Measurements from ENCODE around the gene ATP2B2.

The ATP2B2 gene

DNA sequence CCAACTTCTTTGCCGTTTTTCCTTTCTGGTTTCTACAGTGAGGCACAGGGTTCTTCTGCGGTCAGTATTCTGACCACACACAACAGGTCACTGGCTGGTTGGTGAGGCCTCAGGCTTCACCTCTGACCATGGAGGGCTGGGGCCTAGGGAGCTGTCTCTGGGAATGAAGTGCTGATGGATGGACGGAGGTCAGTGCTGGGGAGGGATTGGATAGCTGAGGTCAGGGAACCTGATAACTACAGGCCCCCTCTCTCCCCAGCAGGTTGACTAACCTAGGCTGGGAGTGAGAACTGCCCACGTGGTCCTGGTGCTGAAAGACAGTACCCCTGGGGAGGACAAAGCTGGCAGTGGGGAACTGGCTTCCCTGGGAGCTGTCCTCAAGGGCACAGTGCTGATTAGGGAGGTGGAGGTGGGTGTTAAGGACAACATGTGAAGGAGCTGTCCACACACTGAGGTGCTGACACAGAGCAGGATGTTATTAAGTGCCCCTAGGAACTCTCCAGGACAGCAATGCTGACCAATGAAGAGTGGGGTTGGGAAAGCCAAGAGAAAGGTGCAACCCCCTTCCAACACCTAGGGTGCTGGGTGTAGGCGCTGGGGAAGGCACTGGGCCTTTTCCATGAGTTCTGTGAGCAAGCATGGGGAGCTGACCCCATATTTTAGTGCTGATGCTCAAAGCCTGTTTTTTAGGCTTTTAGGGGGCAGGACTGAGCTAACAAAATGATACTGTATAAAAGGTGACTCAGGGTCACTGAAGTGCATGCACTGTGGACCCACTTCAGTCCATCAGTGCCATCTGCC, 45.2 kb downstream of the ATP2B2 start:
- TF ChIP-seq POLR2A (IDR thresholded peaks at IDR 0.05; ENCODE audit: low read length) (no peak), GATA1 (IDR thresholded peaks at IDR 0.05; ENCODE audit: low read depth, low read length) (no peak)
- peak; percentile 53 to 70 for DNase-seq

GRCh38 chr3:10457560-10457959, 47.8 kb downstream of the ATP2B2 start:
- TF ChIP-seq GATA1 (IDR thresholded peaks at IDR 0.05; ENCODE audit: low read depth, low read length): no peak
- TF ChIP-seq POLR2A (IDR thresholded peaks at IDR 0.05; ENCODE audit: low read length): no peak
- no peak for DNase-seq

DNA sequence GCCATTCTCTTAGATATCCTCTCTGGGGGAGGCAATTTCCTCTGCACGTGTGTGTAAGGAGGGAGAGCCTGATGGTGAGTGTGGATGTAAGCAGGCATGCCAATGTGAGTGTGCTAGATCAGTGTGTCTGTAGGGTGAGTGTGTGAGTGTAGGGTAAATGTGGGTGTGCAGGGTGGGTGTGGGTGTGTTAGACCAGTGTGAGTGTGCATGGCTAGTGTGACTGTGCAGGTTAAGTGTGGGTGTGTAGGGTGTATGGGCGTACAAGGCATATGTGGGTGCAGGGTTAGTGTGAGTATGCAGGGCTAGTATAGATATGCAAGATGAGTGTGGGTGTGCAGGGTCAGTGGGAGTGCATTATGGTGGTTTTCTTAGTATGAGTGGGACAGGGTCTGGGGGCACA, 48.4 kb downstream of the ATP2B2 start:
- no peak for DNase-seq

GRCh38 chr3:10455545-10455914, 49.9 kb downstream of the ATP2B2 start:
- DNase-seq: no peak
- TF ChIP-seq POLR2A (IDR thresholded peaks at IDR 0.05; ENCODE audit: low read length) (no peak), GATA1 (IDR thresholded peaks at IDR 0.05; ENCODE audit: low read depth, low read length) (no peak)

More for the DNA sequence above, 48.4 kb downstream of the ATP2B2 start:
- no peak for TF ChIP-seq GATA1 (IDR thresholded peaks at IDR 0.05; ENCODE audit: low read depth, low read length)
- TF ChIP-seq POLR2A (IDR thresholded peaks at IDR 0.05; ENCODE audit: low read length): no peak

DNA sequence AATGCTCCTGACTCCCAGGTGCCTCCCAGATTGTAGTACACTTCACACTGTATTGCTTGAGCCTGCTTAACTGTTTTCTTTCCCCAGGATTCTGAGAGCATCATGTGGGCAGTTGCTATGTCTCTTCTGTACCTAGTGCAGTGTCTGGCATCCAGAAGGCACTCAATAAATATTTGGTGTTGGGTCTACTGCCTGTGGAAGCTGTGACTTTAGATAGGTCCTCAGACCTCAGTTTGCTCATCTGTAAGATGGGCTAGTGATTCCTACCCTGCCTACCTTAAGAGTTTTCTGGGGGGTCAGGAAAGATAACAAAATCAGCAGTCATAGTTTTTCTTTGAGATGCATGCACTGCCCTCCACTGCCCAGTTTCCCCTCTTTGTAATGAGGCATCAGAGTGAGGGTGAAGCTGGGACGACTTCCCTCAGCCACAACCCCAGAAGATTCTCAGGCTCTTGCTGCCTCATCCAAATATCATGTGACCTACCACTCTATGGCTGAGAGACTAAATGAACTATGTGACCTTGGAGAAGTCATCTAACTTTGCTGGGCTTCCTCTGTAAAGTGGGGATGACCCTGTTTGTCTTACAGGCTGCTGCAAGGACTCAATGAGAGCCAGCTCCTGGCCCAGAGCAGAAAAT, 50.4 kb downstream of the ATP2B2 start:
- no peak for TF ChIP-seq POLR2A (IDR thresholded peaks at IDR 0.05; ENCODE audit: low read length)
- TF ChIP-seq GATA1 (IDR thresholded peaks at IDR 0.05; ENCODE audit: low read depth, low read length): no peak
- DNase-seq: no peak

GRCh38 chr3:10453431-10454163, 51.8 kb downstream of the ATP2B2 start:
- DNase-seq: no peak
- no peak for TF ChIP-seq POLR2A (IDR thresholded peaks at IDR 0.05; ENCODE audit: low read length)
- no peak for TF ChIP-seq GATA1 (IDR thresholded peaks at IDR 0.05; ENCODE audit: low read depth, low read length)

- no peak for TF ChIP-seq GATA1 (IDR thresholded peaks at IDR 0.05; ENCODE audit: low read depth, low read length)
- no peak for TF ChIP-seq POLR2A (IDR thresholded peaks at IDR 0.05; ENCODE audit: low read length)
- DNase-seq: no peak
Measured at GRCh38 chr3:10450494-10451440, 54.6 kb downstream of the ATP2B2 start.

DNA sequence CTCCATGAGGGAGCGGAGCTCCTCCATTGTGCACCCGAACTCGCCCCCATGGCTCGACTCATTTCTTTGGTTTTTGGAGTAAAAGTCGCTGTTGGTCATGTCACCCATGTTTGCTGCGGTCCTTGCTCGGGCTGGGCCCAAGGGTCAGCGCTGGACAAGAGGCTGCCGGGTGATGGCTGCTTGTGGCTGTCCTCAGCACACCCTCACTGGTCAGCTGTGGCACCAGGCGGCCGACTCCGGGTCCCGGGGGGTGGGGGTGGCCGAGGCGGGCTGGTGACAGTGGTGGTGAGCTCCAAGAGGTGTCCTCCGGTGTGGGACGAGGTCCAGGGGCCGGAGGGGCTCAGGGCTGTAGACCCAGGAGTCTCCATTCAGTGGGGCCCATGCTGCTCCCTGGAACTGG, 56.0 kb downstream of the ATP2B2 start:
- TF ChIP-seq POLR2A (IDR thresholded peaks at IDR 0.05; ENCODE audit: low read length) (no peak), GATA1 (IDR thresholded peaks at IDR 0.05; ENCODE audit: low read depth, low read length) (no peak)
- DNase-seq: no peak

DNA sequence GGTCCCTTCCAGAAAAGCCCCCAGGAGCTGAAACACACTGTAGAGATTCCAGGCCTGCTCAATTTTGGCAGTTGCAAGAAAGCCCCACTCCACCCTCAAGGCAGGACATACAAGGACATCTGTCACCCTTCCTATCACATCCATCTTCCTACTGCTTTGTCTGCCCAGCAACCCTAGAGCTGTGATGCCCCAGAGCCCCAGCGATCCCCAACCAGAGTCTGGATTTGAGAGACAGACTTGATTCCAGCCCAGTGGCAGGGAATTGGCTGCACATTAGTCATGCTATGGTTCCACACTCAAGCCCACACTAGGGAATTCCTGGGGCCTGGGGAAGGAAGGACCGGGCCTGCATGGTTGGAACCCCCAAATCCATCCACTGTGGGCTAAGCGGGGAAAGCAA, 56.8 kb downstream of the ATP2B2 start:
- TF ChIP-seq GATA1 (IDR thresholded peaks at IDR 0.05; ENCODE audit: low read depth, low read length) (no peak), POLR2A (IDR thresholded peaks at IDR 0.05; ENCODE audit: low read length) (no peak)

DNA sequence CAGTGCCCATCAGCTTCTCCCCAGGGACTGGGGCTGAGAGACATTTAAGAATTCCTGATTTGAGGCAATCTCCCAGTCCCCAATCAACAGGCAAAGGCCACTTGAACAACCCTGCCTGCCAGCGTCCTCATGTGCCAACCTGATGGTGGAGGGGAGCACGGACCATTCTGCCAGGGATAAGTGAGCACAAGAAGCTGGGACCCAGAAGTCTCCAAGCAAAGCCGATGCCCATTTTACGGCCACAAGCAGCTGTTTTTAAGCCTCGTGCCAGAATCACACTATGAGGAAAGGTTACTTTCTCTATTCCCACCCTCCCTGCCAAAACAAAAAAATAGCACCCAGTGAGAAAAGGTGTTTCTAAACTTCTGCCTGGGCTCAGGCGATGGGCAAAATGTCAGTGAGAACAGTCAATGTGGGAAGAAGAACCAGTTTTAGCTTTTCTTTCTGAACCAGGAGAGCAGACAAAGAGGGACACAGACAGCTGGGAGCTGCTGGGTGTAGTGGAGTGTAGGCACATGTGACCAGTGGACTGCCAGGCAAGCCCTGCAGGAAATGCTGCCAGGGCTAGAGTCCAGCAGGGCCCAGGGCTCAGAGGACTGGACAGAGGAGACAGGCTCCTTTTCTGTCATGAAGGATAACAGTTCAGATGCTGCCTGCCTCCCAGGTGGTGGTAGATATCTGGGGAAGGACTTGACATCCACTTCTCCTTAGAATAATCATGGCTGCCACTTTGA, 57.7 kb downstream of the ATP2B2 start:
- TF ChIP-seq GATA1 (IDR thresholded peaks at IDR 0.05; ENCODE audit: low read depth, low read length): no peak
- no peak for TF ChIP-seq POLR2A (IDR thresholded peaks at IDR 0.05; ENCODE audit: low read length)
- no peak for DNase-seq

More for the DNA sequence above, 56.8 kb downstream of the ATP2B2 start:
- no peak for DNase-seq

DNA sequence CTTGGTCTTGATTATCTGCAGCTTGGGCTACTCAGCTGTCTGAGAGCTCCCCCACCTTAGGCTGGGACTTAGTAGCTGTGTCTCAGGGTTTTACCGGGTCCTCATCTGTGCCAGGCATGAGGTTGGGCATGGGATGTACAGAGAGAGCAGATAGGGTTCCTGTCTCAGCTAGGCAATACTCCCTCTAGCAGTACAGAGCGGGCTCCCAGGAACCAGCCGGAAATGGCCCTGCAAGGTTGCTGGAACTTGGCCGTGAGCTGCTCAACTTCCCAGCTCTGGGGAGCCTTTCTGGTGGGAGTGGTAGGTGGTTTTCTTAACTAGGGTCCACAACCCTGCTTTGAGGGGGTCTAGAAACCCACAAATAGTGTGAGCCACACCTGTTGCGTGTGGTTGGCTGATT, 58.3 kb downstream of the ATP2B2 start:
- no peak for TF ChIP-seq POLR2A (IDR thresholded peaks at IDR 0.05; ENCODE audit: low read length)
- TF ChIP-seq GATA1 (IDR thresholded peaks at IDR 0.05; ENCODE audit: low read depth, low read length): no peak
- DNase-seq: no peak

DNA sequence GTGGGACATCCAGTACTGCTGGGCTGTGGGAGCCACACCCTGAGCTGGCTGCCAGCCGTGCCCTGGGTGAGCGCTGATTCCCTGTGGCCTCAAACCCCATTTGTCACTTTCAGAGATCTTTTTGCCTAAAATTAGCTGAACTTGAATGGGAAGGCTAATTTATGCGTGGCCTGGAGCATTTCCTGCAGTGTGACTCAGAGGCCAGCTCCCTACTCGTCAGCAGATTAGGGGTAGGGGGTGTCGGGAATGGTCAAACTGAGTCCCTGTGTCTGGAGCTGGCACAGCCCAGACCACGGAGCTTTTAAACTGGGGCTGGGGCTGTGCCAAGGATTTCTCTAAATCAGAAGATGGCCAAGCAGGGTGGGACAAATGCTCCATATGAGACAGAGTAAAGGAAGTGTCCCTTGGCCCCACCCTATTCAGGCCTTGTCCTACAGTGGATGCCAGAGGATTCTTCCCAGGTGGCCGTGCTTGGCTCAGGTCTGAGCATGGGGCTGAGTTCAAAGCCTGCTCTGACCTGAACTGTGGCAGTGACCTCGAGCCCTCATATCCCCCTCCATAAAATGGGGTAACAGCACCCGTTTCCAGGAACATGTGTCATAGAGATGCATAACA, 59.7 kb downstream of the ATP2B2 start:
- TF ChIP-seq POLR2A (IDR thresholded peaks at IDR 0.05; ENCODE audit: low read length) (no peak), GATA1 (IDR thresholded peaks at IDR 0.05; ENCODE audit: low read depth, low read length) (no peak)
- DNase-seq: no peak

Data from erythroblast (primary cell).